K562 (cell line): Measurements from ENCODE around the gene MICAL2. TPM values are rescaled to one million over a fixed set of nuclear protein-coding genes. Genes with fewer than 3 reads are reported as not detected.

Source experiments
- ATAC-seq: fragments of 200-7000 bp; cut with Tn5 transposase; 3 replicates; pipeline ENCODE4 v1.9.1; 2020; ENCODE audit warnings: moderate library complexity
- BruUV-seq: library from RNA; stranded (reverse); fragments of 400-500 nt; replicated peaks from 2 replicates; lab custom pipeline; 2021; lab: Mats Ljungman, UMichigan
- CTCF ChIA-PET: fragments of 300-600 bp; formaldehyde crosslinking; extraction: SDS; loops from one replicate; lab custom pipeline; 2021; ENCODE audit warnings: low intra/inter-chr PET ratio; lab: Yijun Ruan, JAX
- POLR2A ChIA-PET: fragments of 300-600, 350-650 bp; sonication (Branson Sonifier 250); formaldehyde crosslinking; extraction: SDS; loops from one replicate; lab custom pipeline; 2021; ENCODE audit warnings: antibody characterized with exemption, inconsistent platforms; lab: Yijun Ruan, JAX
- DNase-seq, 4 experiments: peaks; one replicate each; pipeline versions ENCODE4 v3.0.0 to v3.0.0-alpha.2; 2011 to 2018; ENCODE audit warnings: low spot score in 3 of 4, mixed read lengths in 3 of 4; ENCODE audit errors: extremely low read depth in 1 of 4
- FAIRE-seq: peaks from 2 replicates; lab custom pipeline; 2011; peaks lifted over from hg19 to GRCh38; lab: Jason Lieb, UNC
- H2AFZ ChIP-seq: 2 replicates; pipeline ENCODE4 v1.6.0; 2011; ENCODE audit warnings: low read depth, low read length, control low read depth, inconsistent platforms
- H3K27ac ChIP-seq: fragments of 200-600 bp; 3 replicates; pipeline ENCODE4 v1.8.0; 2011; ENCODE audit warnings: low read depth, mild to moderate bottlenecking, control low read depth, inconsistent platforms, low read length, moderate library complexity, mixed read lengths; ENCODE audit errors: extremely low read depth
- H3K27me3 ChIP-seq, 2 experiments: fragments of 300-600 bp in 1 of 2; 2 replicates in 1 of 2; 3 replicates in 1 of 2; pipeline versions ENCODE4 v1.6.0 to v1.8.0; 2011; ENCODE audit warnings: inconsistent platforms in 2 of 2, low read length in 2 of 2, mild to moderate bottlenecking in 1 of 2, mixed read lengths in 1 of 2, moderate library complexity in 1 of 2; ENCODE audit not compliant: control insufficient read depth in 2 of 2, insufficient read depth in 2 of 2
- H3K36me3 ChIP-seq: fragments of 300-600 bp; 3 replicates; pipeline ENCODE4 v1.8.0; 2011; ENCODE audit warnings: mild to moderate bottlenecking, low read length, inconsistent platforms; ENCODE audit not compliant: control insufficient read depth, insufficient read depth
- H3K4me1 ChIP-seq, 2 experiments: fragments of 200-600 bp in 1 of 2; replicated peaks in 1 of 2; 2 replicates in 1 of 2; 3 replicates in 1 of 2; pipeline versions ENCODE4 v1.5.1 to v1.8.0; 2011; ENCODE audit warnings: inconsistent platforms in 2 of 2, low read length in 2 of 2, mild to moderate bottlenecking in 1 of 2, mixed read lengths in 1 of 2, moderate library complexity in 1 of 2; ENCODE audit not compliant: control insufficient read depth in 2 of 2, insufficient read depth in 2 of 2
- H3K4me2 ChIP-seq: 2 replicates; pipeline ENCODE4 v1.6.1; 2011; ENCODE audit warnings: low read length, control low read depth, inconsistent platforms, mixed read lengths; ENCODE audit not compliant: insufficient read depth
- H3K4me3 ChIP-seq: fragments of 200-600 bp; sonication (generic), shearing (Covaris generic); 2 replicates; pipeline ENCODE4 v1.5.1; 2016; ENCODE audit warnings: control low read depth, inconsistent platforms
- H3K79me2 ChIP-seq: fragments of 200-600 bp; 3 replicates; pipeline ENCODE4 v1.8.0; 2011; ENCODE audit warnings: low read length, inconsistent platforms; ENCODE audit not compliant: control insufficient read depth, insufficient read depth
- H3K9ac ChIP-seq, 2 experiments: 2 replicates each; pipeline versions ENCODE4 v1.6.0 to v1.6.1; 2011; ENCODE audit warnings: low read depth in 2 of 2, low read length in 2 of 2, control low read depth in 1 of 2, inconsistent platforms in 1 of 2, mild to moderate bottlenecking in 1 of 2, mixed read lengths in 1 of 2; ENCODE audit not compliant: insufficient read depth in 1 of 2
- H3K9me1 ChIP-seq: one replicate; pipeline ENCODE4 v1.6.0; 2011; ENCODE audit warnings: inconsistent platforms, mild to moderate bottlenecking, low read length, moderate library complexity; ENCODE audit not compliant: control insufficient read depth, insufficient read depth
- H3K9me3 ChIP-seq: replicated peaks from 2 replicates; pipeline ENCODE4 v1.5.1; 2011; ENCODE audit warnings: low read depth, low read length, inconsistent platforms; ENCODE audit not compliant: control insufficient read depth, insufficient read depth
- H4K20me1 ChIP-seq: replicated peaks from 2 replicates; pipeline ENCODE4 v1.6.1; 2011; ENCODE audit warnings: low read length, inconsistent platforms, mixed read lengths; ENCODE audit not compliant: control insufficient read depth, insufficient read depth
- CBFA2T3 ChIP-seq: fragments of 450-650 bp; IDR thresholded peaks from 2 replicates; pipeline ENCODE4 v1.6.1; 2017
- CBX3 ChIP-seq, 2 experiments: IDR thresholded peaks; 1 replicate in 1 of 2; 2 replicates in 1 of 2; pipeline ENCODE4 v1.6.1; 2012; ENCODE audit warnings: inconsistent platforms in 2 of 2, low read length in 2 of 2, borderline replicate concordance in 1 of 2, control low read depth in 1 of 2
- CHD1 ChIP-seq: fragments of 200-600 bp; sonication (generic); IDR thresholded peaks from one replicate; pipeline ENCODE4 v1.6.1; 2012; ENCODE audit warnings: mild to moderate bottlenecking, moderate library complexity, low read length, inconsistent platforms
- CREB1 ChIP-seq, 2 experiments: sonication (generic) in 1 of 2; formaldehyde crosslinking in 1 of 2; IDR thresholded peaks; 2 replicates each; pipeline versions ENCODE4 v1.6.1 to v1.8.0; 2012 to 2022; ENCODE audit warnings: inconsistent platforms in 1 of 2, mild to moderate bottlenecking in 1 of 2, missing genetic modification reagents in 1 of 2, moderate library complexity in 1 of 2
- DLX4 ChIP-seq: fragments of 250-450 bp; sonication (Bioruptor Pico); IDR thresholded peaks from 2 replicates; pipeline ENCODE4 v1.6.1; 2021; ENCODE audit warnings: mild to moderate bottlenecking
- EP300 ChIP-seq: IDR thresholded peaks from 2 replicates; pipeline ENCODE4 v1.6.1; 2012; ENCODE audit warnings: low read length, improper control_type of control experiment
- HDAC1 ChIP-seq, 2 experiments: fragments of 450-650 bp; IDR thresholded peaks; 2 replicates each; pipeline ENCODE4 v1.6.1; 2016 to 2017; ENCODE audit warnings: inconsistent platforms in 1 of 2, mild to moderate bottlenecking in 1 of 2, moderate library complexity in 1 of 2
- IRF2 ChIP-seq: sonication (generic); formaldehyde crosslinking; IDR thresholded peaks from 2 replicates; pipeline ENCODE4 v1.8.1; 2022; ENCODE audit warnings: mild to moderate bottlenecking, missing genetic modification reagents
- NFE2L1 ChIP-seq: fragments of 450-650 bp; IDR thresholded peaks from 2 replicates; pipeline ENCODE4 v1.6.1; 2016; ENCODE audit warnings: missing genetic modification characterization, low read depth, mild to moderate bottlenecking, missing compliant biosample characterization, moderate library complexity, borderline replicate concordance
- NR3C1 ChIP-seq: sonication (generic); formaldehyde crosslinking; IDR thresholded peaks from 2 replicates; pipeline ENCODE4 v1.8.1; 2022; ENCODE audit warnings: missing genetic modification reagents
- NRF1 ChIP-seq, 2 experiments: fragments of 450-650 bp; IDR thresholded peaks in 1 of 2; conservative IDR thresholded peaks in 1 of 2; 2 replicates each; pipeline ENCODE4 v1.6.1; 2014; ENCODE audit warnings: mild to moderate bottlenecking in 2 of 2
- SRF ChIP-seq, 2 experiments: fragments of 250-450, 450-650 bp in 1 of 2; sonication (Bioruptor Pico) in 1 of 2; sonication (generic) in 1 of 2; formaldehyde crosslinking; IDR thresholded peaks; 2 replicates each; pipeline versions ENCODE4 v1.5.0 to v1.5.1; 2020 to 2022; ENCODE audit warnings: mild to moderate bottlenecking in 1 of 2, missing genetic modification reagents in 1 of 2
- TCF3 ChIP-seq: sonication (generic); formaldehyde crosslinking; IDR thresholded peaks from 2 replicates; pipeline ENCODE4 v1.4.0; 2020; ENCODE audit warnings: mild to moderate bottlenecking, missing genetic modification reagents
- TCF7 ChIP-seq: sonication (generic); IDR thresholded peaks from 2 replicates; pipeline ENCODE4 v1.6.1; 2016; ENCODE audit warnings: antibody characterized with exemption, borderline replicate concordance
- TEAD2 ChIP-seq: fragments of 450-650 bp; IDR thresholded peaks from 2 replicates; pipeline ENCODE4 v1.6.1; 2016; ENCODE audit warnings: missing genetic modification characterization, control low read depth, missing compliant biosample characterization
- TRIM24 ChIP-seq, 2 experiments: fragments of 450-650 bp; IDR thresholded peaks; 2 replicates each; pipeline ENCODE4 v1.6.1; 2016
- ZEB2 ChIP-seq: fragments of 450-650 bp; IDR thresholded peaks from 2 replicates; pipeline ENCODE4 v1.6.1; 2016
- ZNF253 ChIP-seq: fragments of 250-450 bp; sonication (Bioruptor Pico); conservative IDR thresholded peaks from 2 replicates; pipeline ENCODE4 v1.6.1; 2021; ENCODE audit warnings: mild to moderate bottlenecking
- WGBS: fragments of 100-300 bp; shearing (Covaris generic); methylation state at CpG from one replicate; pipeline ENCODE4 v1.1.6; 2016; ENCODE audit warnings: low coverage, mixed read lengths; ENCODE audit not compliant: insufficient coverage; ENCODE audit errors: missing lambda C conversion rate; 5-methylcytosine and 5-hydroxymethylcytosine counted together
- in situ Hi-C: fragments of 300-500 bp; cut with MboI; formaldehyde crosslinking; loops from 4 replicates; pipeline ENCODE4 v1.15.0; 2018; ENCODE audit warnings: inconsistent platforms, mixed read lengths
- intact Hi-C: fragments of 100-400 bp; cut with micrococcal nuclease; formaldehyde crosslinking; loops from 2 replicates; pipeline ENCODE4 v1.14.2; 2022
- polyA plus RNA-seq, 8 experiments: library from polyadenylated mRNA; depleted of rRNA in 4 of 8; stranded (reverse) in 5 of 8; unstranded in 3 of 8; fragments of >200 nt; fragmentation: Nextera tagmentation in 2 of 8; fragmentation: Illumina TruSeq in 1 of 8; extraction: Ambion mirVana in 2 of 8; extraction: Trizol in 1 of 8; gene quantifications; 2 replicates each; pipeline versions ENCODE4 v1.2.1 to v1.2.3, GENCODE V29; 2011 to 2014; ENCODE audit warnings: inconsistent platforms in 1 of 8, missing spikeins in 1 of 8
- total RNA-seq, 7 experiments: library from RNA; depleted of rRNA in 6 of 7; stranded (reverse); fragments of >200 nt in 6 of 7; fragmentation: Illumina TruSeq in 2 of 7; extraction: Trizol in 2 of 7; gene quantifications; 2 replicates each; pipeline versions ENCODE4 v1.2.1 to v1.2.3, GENCODE V29; 2011 to 2021; ENCODE audit warnings: low replicate concordance in 1 of 7
- TF ChIP-seq, protein P1 (sequence below): fragments of 250-450 bp; sonication (Bioruptor Pico); IDR thresholded peaks from 2 replicates; pipeline ENCODE4 v1.4.0; 2020; ENCODE audit warnings: mild to moderate bottlenecking, moderate library complexity

The MICAL2 gene
- total and polyA plus RNA-seq, 9 of the 15 experiments (the other 6 are each of a cell fraction or from before 2014, with no cell fraction given) = 4.7 to 64.2 (median 33.6) TPM

- Histone ChIP-seq H3K36me3 (peaks cover 5% of the 10 kb centered on the region; the same call in 2 of the 3 replicates), H3K4me2 (peak overlapping the region; percentile 56), H3K4me3 (no peak overlapping the region), H3K9me3 (no peaks in the 10 kb centered on the region), H3K9me1 (no peaks in the 10 kb centered on the region), H2AFZ (no peak overlapping the region), H3K79me2 (peaks cover 3% of the 10 kb centered on the region; the same call in 2 of the 3 replicates), H3K27me3 (no peaks in the 10 kb centered on the region), H3K4me1 (peaks cover 26 to 36% of the 10 kb centered on the region in 2 experiments), H3K27ac (peak overlapping the region; percentile 40; the same call in 2 of the 3 replicates), H4K20me1 (0 out of 2 replicates have a peak, but pooled peaks cover 2% of the 10 kb centered on the region), H3K9ac (peak overlapping the region; percentile 16 to 28; a peak in 1 of 4 replicates)
- in situ Hi-C loops (no loop called here), intact Hi-C loops (no loop called here)
- peak; percentile 93 for ATAC-seq
- POLR2A ChIA-PET = interaction anchor here (0.6 to 2.5 kb wide), 8 partner anchors 8 to 641 kb away, joined by 3 to 15 read pairs (median 4); no protein-coding TSS in a partner anchor
- FAIRE-seq = peak; percentile 87
- DNase-seq = peak; percentile 53 to 87 (median 68)
- no TSS peak for BruUV-seq
- CTCF ChIA-PET = no interaction called here
- WGBS = 41% methylated on average over 8 of the region's 8 CpGs
- TF ChIP-seq HDAC1 (IDR thresholded peaks at IDR 0.05) (peak in 1 of 2 experiments; percentile 66; a peak in 1 of 4 replicates), NFE2L1 (no peak), ZNF253 (CRISPR knock-in tag) (no peak), SRF (CRISPR knock-in tag; IDR thresholded peaks at IDR 0.05) (peak in 1 of 2 experiments; percentile 36; a peak in 1 of 4 replicates), CBX3 (IDR thresholded peaks at IDR 0.05; ENCODE audit: borderline replicate concordance in 1 of 2, low read length in 2 of 2) (peak in 1 of 2 experiments; percentile 69; a peak in 1 of 3 replicates), TEAD2 (no peak), TCF7 (no peak), NR3C1 (no peak), CHD1 (no peak), CREB1 (IDR thresholded peaks at IDR 0.05) (0 out of 2 replicates have a peak, but pooled peaks have one; percentile 29), CREB1 (CRISPR knock-in tag; IDR thresholded peaks at IDR 0.05) (no peak), CBFA2T3 (peak; percentile 91), TRIM24 (IDR thresholded peaks at IDR 0.05) (peak in 1 of 2 experiments; percentile 50; a peak in 1 of 4 replicates), DLX4 (no peak), TCF3 (CRISPR knock-in tag) (peak; percentile 96), ZEB2 (0 out of 2 replicates have a peak, but pooled peaks have one; percentile 39), IRF2 (CRISPR knock-in tag) (no peak), NRF1 (conservative IDR thresholded peaks at IDR 0.05 in 1 of 2, IDR thresholded peaks at IDR 0.05 in 1 of 2) (0 out of 4 replicates have a peak, but pooled peaks of 1 of the 2 experiments have one; percentile 4), EP300 (peak; percentile 74)
- TF ChIP-seq, protein P1, sequence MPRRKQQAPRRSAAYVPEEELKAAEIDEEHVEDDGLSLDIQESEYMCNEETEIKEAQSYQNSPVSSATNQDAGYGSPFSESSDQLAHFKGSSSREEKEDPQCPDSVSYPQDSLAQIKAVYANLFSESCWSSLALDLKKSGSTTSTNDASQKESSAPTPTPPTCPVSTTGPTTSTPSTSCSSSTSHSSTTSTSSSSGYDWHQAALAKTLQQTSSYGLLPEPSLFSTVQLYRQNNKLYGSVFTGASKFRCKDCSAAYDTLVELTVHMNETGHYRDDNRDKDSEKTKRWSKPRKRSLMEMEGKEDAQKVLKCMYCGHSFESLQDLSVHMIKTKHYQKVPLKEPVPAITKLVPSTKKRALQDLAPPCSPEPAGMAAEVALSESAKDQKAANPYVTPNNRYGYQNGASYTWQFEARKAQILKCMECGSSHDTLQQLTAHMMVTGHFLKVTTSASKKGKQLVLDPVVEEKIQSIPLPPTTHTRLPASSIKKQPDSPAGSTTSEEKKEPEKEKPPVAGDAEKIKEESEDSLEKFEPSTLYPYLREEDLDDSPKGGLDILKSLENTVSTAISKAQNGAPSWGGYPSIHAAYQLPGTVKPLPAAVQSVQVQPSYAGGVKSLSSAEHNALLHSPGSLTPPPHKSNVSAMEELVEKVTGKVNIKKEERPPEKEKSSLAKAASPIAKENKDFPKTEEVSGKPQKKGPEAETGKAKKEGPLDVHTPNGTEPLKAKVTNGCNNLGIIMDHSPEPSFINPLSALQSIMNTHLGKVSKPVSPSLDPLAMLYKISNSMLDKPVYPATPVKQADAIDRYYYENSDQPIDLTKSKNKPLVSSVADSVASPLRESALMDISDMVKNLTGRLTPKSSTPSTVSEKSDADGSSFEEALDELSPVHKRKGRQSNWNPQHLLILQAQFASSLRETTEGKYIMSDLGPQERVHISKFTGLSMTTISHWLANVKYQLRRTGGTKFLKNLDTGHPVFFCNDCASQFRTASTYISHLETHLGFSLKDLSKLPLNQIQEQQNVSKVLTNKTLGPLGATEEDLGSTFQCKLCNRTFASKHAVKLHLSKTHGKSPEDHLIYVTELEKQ (CRISPR knock-in tag) = no peak
Observed at GRCh38 chr11:12192794-12193514, 82.6 kb downstream of the MICAL2 start.
